ENCODE results near the gene ARL5C.

ARL5C gene

GRCh38 chr17:39165841-39166349, at the start of gene ARL5C:
Gene ARL5C (minus strand): TSS chr17:39166161. CDS start chr17:39165760, 401 bp downstream.
- no peak for DNase-seq (ENCODE audit: low read depth)

GRCh38 chr17:39213852-39214251, 47.9 kb upstream of the ARL5C start:
- no peak for DNase-seq (ENCODE audit: low read depth)

GRCh38 chr17:39212841-39213480, 47.0 kb upstream of the ARL5C start:
- no peak for DNase-seq (ENCODE audit: low read depth)

- no peak for DNase-seq (ENCODE audit: low read depth)
Measured at GRCh38 chr17:39212195-39212810, 46.3 kb upstream of the ARL5C start.

GRCh38 chr17:39210093-39210434, 44.1 kb upstream of the ARL5C start:
- no peak for DNase-seq (ENCODE audit: low read depth)

- peak; percentile 38 for DNase-seq (ENCODE audit: low read depth)
Measured at GRCh38 chr17:39209317-39210092, 43.5 kb upstream of the ARL5C start.

- DNase-seq (ENCODE audit: low read depth), result no peak
Measured at GRCh38 chr17:39208893-39209292, 42.9 kb upstream of the ARL5C start.

- no peak for DNase-seq (ENCODE audit: low read depth)
Measured at GRCh38 chr17:39208136-39208535, 42.2 kb upstream of the ARL5C start.

- no peak for DNase-seq (ENCODE audit: low read depth)
Measured at GRCh38 chr17:39205112-39205526, 39.2 kb upstream of the ARL5C start.

GRCh38 chr17:39204245-39204644, 38.3 kb upstream of the ARL5C start:
- no peak for DNase-seq (ENCODE audit: low read depth)

- no peak for DNase-seq (ENCODE audit: low read depth)
Measured at GRCh38 chr17:39200957-39201510, 35.1 kb upstream of the ARL5C start.

- DNase-seq (ENCODE audit: low read depth), result peak; percentile 64
Measured at GRCh38 chr17:39200070-39200879, 34.3 kb upstream of the ARL5C start, which contains the start of gene RPL19. Gene RPL19 (plus strand): TSS chr17:39200283. CDS start chr17:39200345, 62 bp downstream.

- peak; percentile 63 for DNase-seq (ENCODE audit: low read depth)
Measured at GRCh38 chr17:39199820-39200069, 33.8 kb upstream of the ARL5C start.

GRCh38 chr17:39198186-39198566, 32.2 kb upstream of the ARL5C start:
- no peak for DNase-seq (ENCODE audit: low read depth)

- DNase-seq (ENCODE audit: low read depth), result peak; percentile 34
Measured at GRCh38 chr17:39197380-39198185, 31.6 kb upstream of the ARL5C start, which contains the start of gene CACNB1. Gene CACNB1 (minus strand): TSS chr17:39197669. CDS start chr17:39197495, 174 bp downstream.

- no peak for DNase-seq (ENCODE audit: low read depth)
Measured at GRCh38 chr17:39196808-39197291, 30.9 kb upstream of the ARL5C start.

GRCh38 chr17:39196241-39196807, 30.4 kb upstream of the ARL5C start:
- no peak for DNase-seq (ENCODE audit: low read depth)

- DNase-seq (ENCODE audit: low read depth), result no peak
Measured at GRCh38 chr17:39195568-39196160, 29.7 kb upstream of the ARL5C start.

- no peak for DNase-seq (ENCODE audit: low read depth)
Measured at GRCh38 chr17:39194985-39195524, 29.1 kb upstream of the ARL5C start.
